Right lobe of liver (tissue), 6 donors: Measurements from ENCODE around the gene CYS1. TPM values are rescaled to one million over a fixed set of nuclear protein-coding genes. Genes with fewer than 3 reads are reported as not detected.

Experiments
- ATAC-seq, 4 donors: fragments of 200-7000 bp; cut with Tn5 transposase; one replicate each; pipeline ENCODE4 v1.9.1; 2020; ENCODE audit warnings: mild to moderate bottlenecking in 4 of 4, moderate library complexity in 4 of 4
- DNase-seq, 3 donors: peaks; one replicate each; pipeline ENCODE4 v3.0.0-alpha.2; 2020
- H3K27ac ChIP-seq, 3 donors: fragments of 200-600 bp; one replicate each; pipeline ENCODE4 v1.8.0; 2022
- H3K27me3 ChIP-seq, 2 donors: fragments of 200-600 bp; one replicate each; pipeline ENCODE4 v1.8.0; 2022
- H3K36me3 ChIP-seq, 4 donors: fragments of 200-600 bp; sonication (generic) in 1 of 4; one replicate each; pipeline versions ENCODE4 v1.5.1 to v1.8.0; 2017 to 2022; ENCODE audit warnings: control low read depth in 1 of 4
- H3K4me1 ChIP-seq, 4 donors: fragments of 200-600 bp; sonication (generic) in 1 of 4; one replicate each; pipeline versions ENCODE4 v1.5.1 to v1.8.0; 2017 to 2022; ENCODE audit warnings: control low read depth in 1 of 4
- H3K4me3 ChIP-seq, 3 donors: fragments of 200-600 bp; one replicate each; pipeline ENCODE4 v1.8.0; 2022
- H3K9me3 ChIP-seq, 4 donors: fragments of 200-600 bp; sonication (generic) in 1 of 4; one replicate each; pipeline versions ENCODE4 v1.5.1 to v1.8.0; 2017 to 2022; ENCODE audit warnings: control low read depth in 1 of 4
- POLR2A ChIP-seq: fragments of 450-650 bp; IDR thresholded peaks from one replicate; pipeline ENCODE4 v1.6.1; 2017; ENCODE audit warnings: antibody characterized with exemption, mild to moderate bottlenecking
- WGBS: methylation state at CpG from one replicate; pipeline ENCODE4 v1.1.6; 2018; ENCODE audit warnings: low coverage, low lambda C conversion rate; ENCODE audit not compliant: insufficient coverage; ENCODE audit errors: missing lambda C conversion rate; 5-methylcytosine and 5-hydroxymethylcytosine counted together
- intact Hi-C, 2 donors: fragments of 100-400 bp; cut with DNase I; formaldehyde crosslinking; loops; one replicate each; pipeline versions ENCODE4 v1.11.2 to v1.14.1; 2022
- total RNA-seq, 6 experiments: library from RNA; depleted of rRNA in 2 of 6; stranded (reverse); fragments of >200 nt in 2 of 6; fragmentation: NEBNext Ultra II Directional in 3 of 6; extraction: Animal tissue kit (Norgen Biotek cat#: 25700) in 3 of 6; gene quantifications; one replicate each; pipeline versions ENCODE4 v1.1.0 to v1.2.4, GENCODE V29; 2016 to 2023
- TF ChIP-seq, protein P1 (sequence below), 4 donors: fragments of 200-600 bp in 3 of 4; fragments of 450-650 bp in 1 of 4; IDR thresholded peaks; one replicate each; pipeline versions ENCODE4 v1.5.1 to v1.8.0; 2016 to 2022; ENCODE audit warnings: antibody characterized with exemption in 4 of 4, mild to moderate bottlenecking in 2 of 4
- donor health status: DM: no; HTN: yes; CAD: no.
- donor health status: DM: no; HTN: no; CAD: no.
- donor health status: DM: no; HTN: no; CAD: no.
- donor health status: DM: no; HTN: yes; CAD: no.
- donor health status: DM: no; HTN: yes; CAD: no.

CYS1 gene
- total RNA-seq, 6 experiments from 2014 or later = 0.26 to 0.99 (median 0.55) TPM

GRCh38 chr2:10062931-10063365, 17.3 kb downstream of the CYS1 start:
- Histone ChIP-seq H3K4me1 (no peaks in the 10 kb centered on the region), H3K36me3 (no peaks in the 10 kb centered on the region), H3K9me3 (no peaks in the 10 kb centered on the region), H3K27ac (no peak overlapping the region), H3K27me3 (no peaks in the 10 kb centered on the region), H3K4me3 (no peak overlapping the region)
- ATAC-seq (peak; percentile 11 to 40 (median 28)), DNase-seq (peak in 1 of 3 donors; percentile 45)
- WGBS = 47% methylated on average over 8 of the region's 10 CpGs
- no peak for TF ChIP-seq POLR2A
- TF ChIP-seq, protein P1, sequence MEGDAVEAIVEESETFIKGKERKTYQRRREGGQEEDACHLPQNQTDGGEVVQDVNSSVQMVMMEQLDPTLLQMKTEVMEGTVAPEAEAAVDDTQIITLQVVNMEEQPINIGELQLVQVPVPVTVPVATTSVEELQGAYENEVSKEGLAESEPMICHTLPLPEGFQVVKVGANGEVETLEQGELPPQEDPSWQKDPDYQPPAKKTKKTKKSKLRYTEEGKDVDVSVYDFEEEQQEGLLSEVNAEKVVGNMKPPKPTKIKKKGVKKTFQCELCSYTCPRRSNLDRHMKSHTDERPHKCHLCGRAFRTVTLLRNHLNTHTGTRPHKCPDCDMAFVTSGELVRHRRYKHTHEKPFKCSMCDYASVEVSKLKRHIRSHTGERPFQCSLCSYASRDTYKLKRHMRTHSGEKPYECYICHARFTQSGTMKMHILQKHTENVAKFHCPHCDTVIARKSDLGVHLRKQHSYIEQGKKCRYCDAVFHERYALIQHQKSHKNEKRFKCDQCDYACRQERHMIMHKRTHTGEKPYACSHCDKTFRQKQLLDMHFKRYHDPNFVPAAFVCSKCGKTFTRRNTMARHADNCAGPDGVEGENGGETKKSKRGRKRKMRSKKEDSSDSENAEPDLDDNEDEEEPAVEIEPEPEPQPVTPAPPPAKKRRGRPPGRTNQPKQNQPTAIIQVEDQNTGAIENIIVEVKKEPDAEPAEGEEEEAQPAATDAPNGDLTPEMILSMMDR (IDR thresholded peaks at IDR 0.05) = no peak
- intact Hi-C loops = no loop called here

DNA sequence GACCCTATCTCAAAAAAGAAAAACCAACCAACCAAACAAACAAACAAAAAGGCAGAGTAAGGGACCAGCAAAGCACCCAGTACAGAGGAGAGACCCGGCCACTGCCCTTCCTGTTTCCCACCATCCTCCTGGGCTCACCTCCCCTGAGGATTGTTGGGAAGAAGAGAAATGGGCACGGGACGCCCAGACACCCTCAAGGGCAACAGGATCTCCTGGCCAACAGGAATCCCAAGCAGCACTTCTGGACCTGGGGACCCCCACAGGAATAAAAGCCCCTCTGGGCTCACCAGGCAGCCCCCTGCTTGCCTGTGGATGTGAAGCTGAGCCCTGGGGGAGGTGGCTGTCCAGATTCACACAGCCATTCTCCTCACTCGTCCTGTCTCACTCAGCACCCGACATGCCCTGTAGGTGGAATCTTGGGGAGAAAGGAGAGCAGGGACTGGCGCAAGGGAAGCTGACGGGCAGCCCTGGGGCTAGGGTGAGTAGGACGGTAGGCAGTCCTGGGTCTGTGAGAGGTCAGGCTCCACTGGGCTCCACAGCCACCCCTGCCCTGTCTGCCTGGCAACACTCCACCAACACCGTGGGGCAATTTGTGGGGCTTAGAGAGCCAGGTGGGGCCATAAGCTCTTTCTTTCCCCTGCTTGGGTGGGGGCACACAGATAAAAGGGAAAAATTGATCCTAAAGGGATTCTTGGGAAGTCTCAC, 18.8 kb downstream of the CYS1 start:
- H3K27me3 ChIP-seq = no peaks in the 10 kb centered on the region
- TF ChIP-seq, protein P1 (IDR thresholded peaks at IDR 0.05) = no peak
- no peak for TF ChIP-seq POLR2A
- no peaks in the 10 kb centered on the region for H3K9me3 ChIP-seq
- intact Hi-C loops = no loop called here
- peak in 1 of 3 donors; percentile 48 for DNase-seq
- H3K27ac ChIP-seq = no peak overlapping the region
- no peak for ATAC-seq
- no peak overlapping the region for H3K4me3 ChIP-seq
- 78% methylated on average over 3 of the region's 9 CpGs for WGBS
- no peaks in the 10 kb centered on the region for H3K36me3 ChIP-seq
- H3K4me1 ChIP-seq = no peaks in the 10 kb centered on the region

GRCh38 chr2:10059552-10060335, 20.5 kb downstream of the CYS1 start:
- no peak overlapping the region for H3K4me3 ChIP-seq
- no peak for TF ChIP-seq POLR2A
- TF ChIP-seq, protein P1 (IDR thresholded peaks at IDR 0.05) = no peak
- intact Hi-C loops = loop anchor here (10.0 kb wide), 1 partner anchor 255 kb away; no protein-coding TSS in a partner anchor
- peaks cover 0 to 7% (median 3%) of the 10 kb centered on the region in 4 donors for H3K36me3 ChIP-seq
- 91% methylated on average over 6 of the region's 20 CpGs for WGBS
- peak in 2 of 3 donors; percentile 19 to 54 for DNase-seq
- ATAC-seq = peak in 3 of 4 donors; percentile 12 to 16 (median 14)
- H3K4me1 ChIP-seq = no peaks in the 10 kb centered on the region
- no peak overlapping the region for H3K27ac ChIP-seq
- H3K27me3 ChIP-seq = no peaks in the 10 kb centered on the region
- no peaks in the 10 kb centered on the region for H3K9me3 ChIP-seq

GRCh38 chr2:10059016-10059351, 21.2 kb downstream of the CYS1 start:
- ATAC-seq = no peak
- no CpG with 5 or more reads among the region's 17 CpGs for whole genome bisulfite sequencing
- no peak for TF ChIP-seq POLR2A
- TF ChIP-seq, protein P1 (IDR thresholded peaks at IDR 0.05) = no peak
- no peaks in the 10 kb centered on the region for H3K9me3 ChIP-seq
- H3K27me3 ChIP-seq = no peaks in the 10 kb centered on the region
- H3K36me3 ChIP-seq = peaks cover 0 to 14% (median 6%) of the 10 kb centered on the region in 4 donors
- H3K4me1 ChIP-seq = no peaks in the 10 kb centered on the region
- H3K4me3 ChIP-seq = no peak overlapping the region
- H3K27ac ChIP-seq = no peak overlapping the region
- DNase-seq = peak in 2 of 3 donors; percentile 6 to 51
- intact Hi-C loops = loop anchor here (10.0 kb wide), 1 partner anchor 254 kb away; no protein-coding TSS in a partner anchor
